Measurements from ENCODE around the gene CD22. TPM values are rescaled to one million over a fixed set of nuclear protein-coding genes. Genes with fewer than 3 reads are reported as not detected.

CD22 gene
- total and polyA plus RNA-seq, 10 of the 15 experiments (the other 5 are each of a cell fraction or from before 2014, with no cell fraction given): 23.0 to 344 (median 181) TPM

GRCh38 chr19:35354898-35355297 is 25.9 kb downstream of the CD22 start (continued):
- TF ChIP-seq MEF2B (IDR thresholded peaks at IDR 0.05; ENCODE audit: partially characterized antibody, poor library complexity, severe bottlenecking) (peak; percentile 31), ZNF24 (IDR thresholded peaks at IDR 0.05) (no peak), TCF7 (IDR thresholded peaks at IDR 0.05; ENCODE audit: borderline replicate concordance) (no peak), MLLT1 (IDR thresholded peaks at IDR 0.05) (0 out of 2 replicates have a peak, but pooled peaks have one; percentile 26), DPF2 (IDR thresholded peaks at IDR 0.05) (peak; percentile 53; the same call in 1 of the 2 replicates), SRF (IDR thresholded peaks at IDR 0.05; ENCODE audit: low read depth in 2 of 2, low read length in 2 of 2) (no peak), YBX1 (IDR thresholded peaks at IDR 0.05) (no peak), NR2C1 (IDR thresholded peaks at IDR 0.05) (no peak; the same call in 1 of the 2 replicates), ZBTB11 (CRISPR knock-in tag; IDR thresholded peaks at IDR 0.05) (no peak), BCL11A (IDR thresholded peaks at IDR 0.05; ENCODE audit: low read depth, low read length) (peak; percentile 63; the same call in 1 of the 2 replicates), POLR2A (IDR thresholded peaks at IDR 0.05; ENCODE audit: low read depth, low read length) (no peak), POLR2AphosphoS5 (IDR thresholded peaks at IDR 0.05; ENCODE audit: low read length) (no peak), ZZZ3 (IDR thresholded peaks at IDR 0.05; ENCODE audit: control insufficient read depth, insufficient read length, low read depth) (no peak), NFYB (IDR thresholded peaks at IDR 0.05; ENCODE audit: insufficient read depth, low read depth, low read length) (no peak)
- TF ChIP-seq, protein P1, sequence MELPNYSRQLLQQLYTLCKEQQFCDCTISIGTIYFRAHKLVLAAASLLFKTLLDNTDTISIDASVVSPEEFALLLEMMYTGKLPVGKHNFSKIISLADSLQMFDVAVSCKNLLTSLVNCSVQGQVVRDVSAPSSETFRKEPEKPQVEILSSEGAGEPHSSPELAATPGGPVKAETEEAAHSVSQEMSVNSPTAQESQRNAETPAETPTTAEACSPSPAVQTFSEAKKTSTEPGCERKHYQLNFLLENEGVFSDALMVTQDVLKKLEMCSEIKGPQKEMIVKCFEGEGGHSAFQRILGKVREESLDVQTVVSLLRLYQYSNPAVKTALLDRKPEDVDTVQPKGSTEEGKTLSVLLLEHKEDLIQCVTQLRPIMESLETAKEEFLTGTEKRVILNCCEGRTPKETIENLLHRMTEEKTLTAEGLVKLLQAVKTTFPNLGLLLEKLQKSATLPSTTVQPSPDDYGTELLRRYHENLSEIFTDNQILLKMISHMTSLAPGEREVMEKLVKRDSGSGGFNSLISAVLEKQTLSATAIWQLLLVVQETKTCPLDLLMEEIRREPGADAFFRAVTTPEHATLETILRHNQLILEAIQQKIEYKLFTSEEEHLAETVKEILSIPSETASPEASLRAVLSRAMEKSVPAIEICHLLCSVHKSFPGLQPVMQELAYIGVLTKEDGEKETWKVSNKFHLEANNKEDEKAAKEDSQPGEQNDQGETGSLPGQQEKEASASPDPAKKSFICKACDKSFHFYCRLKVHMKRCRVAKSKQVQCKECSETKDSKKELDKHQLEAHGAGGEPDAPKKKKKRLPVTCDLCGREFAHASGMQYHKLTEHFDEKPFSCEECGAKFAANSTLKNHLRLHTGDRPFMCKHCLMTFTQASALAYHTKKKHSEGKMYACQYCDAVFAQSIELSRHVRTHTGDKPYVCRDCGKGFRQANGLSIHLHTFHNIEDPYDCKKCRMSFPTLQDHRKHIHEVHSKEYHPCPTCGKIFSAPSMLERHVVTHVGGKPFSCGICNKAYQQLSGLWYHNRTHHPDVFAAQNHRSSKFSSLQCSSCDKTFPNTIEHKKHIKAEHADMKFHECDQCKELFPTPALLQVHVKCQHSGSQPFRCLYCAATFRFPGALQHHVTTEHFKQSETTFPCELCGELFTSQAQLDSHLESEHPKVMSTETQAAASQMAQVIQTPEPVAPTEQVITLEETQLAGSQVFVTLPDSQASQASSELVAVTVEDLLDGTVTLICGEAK (IDR thresholded peaks at IDR 0.05; ENCODE audit: borderline replicate concordance): no peak
- TF ChIP-seq, protein P2, sequence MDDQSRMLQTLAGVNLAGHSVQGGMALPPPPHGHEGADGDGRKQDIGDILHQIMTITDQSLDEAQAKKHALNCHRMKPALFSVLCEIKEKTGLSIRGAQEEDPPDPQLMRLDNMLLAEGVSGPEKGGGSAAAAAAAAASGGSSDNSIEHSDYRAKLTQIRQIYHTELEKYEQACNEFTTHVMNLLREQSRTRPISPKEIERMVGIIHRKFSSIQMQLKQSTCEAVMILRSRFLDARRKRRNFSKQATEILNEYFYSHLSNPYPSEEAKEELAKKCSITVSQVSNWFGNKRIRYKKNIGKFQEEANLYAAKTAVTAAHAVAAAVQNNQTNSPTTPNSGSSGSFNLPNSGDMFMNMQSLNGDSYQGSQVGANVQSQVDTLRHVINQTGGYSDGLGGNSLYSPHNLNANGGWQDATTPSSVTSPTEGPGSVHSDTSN (IDR thresholded peaks at IDR 0.05; ENCODE audit: insufficient replicate concordance, low read depth, low read length): no peak
- TF ChIP-seq, protein P3, sequence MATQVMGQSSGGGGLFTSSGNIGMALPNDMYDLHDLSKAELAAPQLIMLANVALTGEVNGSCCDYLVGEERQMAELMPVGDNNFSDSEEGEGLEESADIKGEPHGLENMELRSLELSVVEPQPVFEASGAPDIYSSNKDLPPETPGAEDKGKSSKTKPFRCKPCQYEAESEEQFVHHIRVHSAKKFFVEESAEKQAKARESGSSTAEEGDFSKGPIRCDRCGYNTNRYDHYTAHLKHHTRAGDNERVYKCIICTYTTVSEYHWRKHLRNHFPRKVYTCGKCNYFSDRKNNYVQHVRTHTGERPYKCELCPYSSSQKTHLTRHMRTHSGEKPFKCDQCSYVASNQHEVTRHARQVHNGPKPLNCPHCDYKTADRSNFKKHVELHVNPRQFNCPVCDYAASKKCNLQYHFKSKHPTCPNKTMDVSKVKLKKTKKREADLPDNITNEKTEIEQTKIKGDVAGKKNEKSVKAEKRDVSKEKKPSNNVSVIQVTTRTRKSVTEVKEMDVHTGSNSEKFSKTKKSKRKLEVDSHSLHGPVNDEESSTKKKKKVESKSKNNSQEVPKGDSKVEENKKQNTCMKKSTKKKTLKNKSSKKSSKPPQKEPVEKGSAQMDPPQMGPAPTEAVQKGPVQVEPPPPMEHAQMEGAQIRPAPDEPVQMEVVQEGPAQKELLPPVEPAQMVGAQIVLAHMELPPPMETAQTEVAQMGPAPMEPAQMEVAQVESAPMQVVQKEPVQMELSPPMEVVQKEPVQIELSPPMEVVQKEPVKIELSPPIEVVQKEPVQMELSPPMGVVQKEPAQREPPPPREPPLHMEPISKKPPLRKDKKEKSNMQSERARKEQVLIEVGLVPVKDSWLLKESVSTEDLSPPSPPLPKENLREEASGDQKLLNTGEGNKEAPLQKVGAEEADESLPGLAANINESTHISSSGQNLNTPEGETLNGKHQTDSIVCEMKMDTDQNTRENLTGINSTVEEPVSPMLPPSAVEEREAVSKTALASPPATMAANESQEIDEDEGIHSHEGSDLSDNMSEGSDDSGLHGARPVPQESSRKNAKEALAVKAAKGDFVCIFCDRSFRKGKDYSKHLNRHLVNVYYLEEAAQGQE (IDR thresholded peaks at IDR 0.05; ENCODE audit: low read depth, low read length): no peak
